Liver (tissue), 9 donors: ENCODE results near the gene DUT. TPM values are rescaled to one million over a fixed set of nuclear protein-coding genes. Genes with fewer than 3 reads are reported as not detected.

Experiments used
- DNase-seq: peaks from one replicate; pipeline ENCODE4 v3.0.0-alpha.2; 2017; ENCODE audit warnings: low spot score
- H3K27ac ChIP-seq, 2 donors: one replicate each; pipeline ENCODE4 v1.7.0; 2013; ENCODE audit warnings: inconsistent platforms in 2 of 2, low read length in 2 of 2, control low read depth in 1 of 2, low read depth in 1 of 2, mild to moderate bottlenecking in 1 of 2
- H3K27me3 ChIP-seq, 4 donors: one replicate each; pipeline versions ENCODE4 v1.6.1 to v1.7.0; 2013; ENCODE audit warnings: low read length in 3 of 4, inconsistent platforms in 1 of 4, mild to moderate bottlenecking in 1 of 4, moderate library complexity in 1 of 4; ENCODE audit not compliant: control insufficient read depth in 4 of 4, insufficient read depth in 4 of 4
- H3K36me3 ChIP-seq, 4 donors: one replicate each; pipeline versions ENCODE4 v1.6.1 to v1.7.0; 2013; ENCODE audit warnings: low read length in 3 of 4, mild to moderate bottlenecking in 3 of 4, low read depth in 1 of 4, moderate library complexity in 1 of 4; ENCODE audit not compliant: control insufficient read depth in 4 of 4, insufficient read depth in 3 of 4
- H3K4me1 ChIP-seq, 4 donors: one replicate each; pipeline versions ENCODE4 v1.6.1 to v1.7.0; 2013; ENCODE audit warnings: low read length in 3 of 4, mild to moderate bottlenecking in 3 of 4, moderate library complexity in 1 of 4; ENCODE audit not compliant: control insufficient read depth in 4 of 4, insufficient read depth in 4 of 4
- H3K4me3 ChIP-seq, 3 donors: one replicate each; pipeline versions ENCODE4 v1.6.1 to v1.7.0; 2013; ENCODE audit warnings: low read length in 3 of 3, control low read depth in 1 of 3, low read depth in 1 of 3, mild to moderate bottlenecking in 1 of 3
- H3K9ac ChIP-seq, 2 donors: one replicate each; pipeline ENCODE4 v1.7.0; 2013; ENCODE audit warnings: low read length in 2 of 2, mild to moderate bottlenecking in 2 of 2, moderate library complexity in 2 of 2, control low read depth in 1 of 2, low read depth in 1 of 2
- H3K9me3 ChIP-seq, 4 donors: one replicate each; pipeline versions ENCODE4 v1.6.1 to v1.7.0; 2013; ENCODE audit warnings: low read length in 3 of 4; ENCODE audit not compliant: control insufficient read depth in 4 of 4
- ATF3 ChIP-seq: IDR thresholded peaks from 2 replicates; pipeline ENCODE4 v1.6.1; 2016; ENCODE audit warnings: antibody characterized with exemption
- CTCF ChIP-seq: fragments of 150-350 bp; IDR thresholded peaks from 2 replicates; pipeline ENCODE4 v1.5.1; 2017; ENCODE audit warnings: improper control_type of control experiment, low read depth, low read length; ENCODE audit not compliant: missing input control
- EGR1 ChIP-seq, 2 donors: IDR thresholded peaks; 2 replicates each; pipeline ENCODE4 v1.6.1; 2016 to 2018; ENCODE audit warnings: antibody characterized with exemption in 2 of 2, low read depth in 2 of 2
- FOXA1 ChIP-seq: IDR thresholded peaks from 2 replicates; pipeline ENCODE4 v1.6.1; 2016; ENCODE audit warnings: antibody characterized with exemption
- FOXA2 ChIP-seq: IDR thresholded peaks from 2 replicates; pipeline ENCODE4 v1.6.1; 2016; ENCODE audit warnings: antibody characterized with exemption
- GABPA ChIP-seq, 2 donors: IDR thresholded peaks in 1 of 2; conservative IDR thresholded peaks in 1 of 2; 2 replicates each; pipeline ENCODE4 v1.6.1; 2016; ENCODE audit warnings: antibody characterized with exemption in 2 of 2, mild to moderate bottlenecking in 1 of 2, moderate library complexity in 1 of 2
- HNF4A ChIP-seq, 2 donors: conservative IDR thresholded peaks; 2 replicates each; pipeline ENCODE4 v1.6.1; 2016; ENCODE audit warnings: antibody characterized with exemption in 2 of 2, mild to moderate bottlenecking in 2 of 2
- HNF4G ChIP-seq: IDR thresholded peaks from 2 replicates; pipeline ENCODE4 v1.6.1; 2016; ENCODE audit warnings: antibody characterized with exemption
- JUND ChIP-seq, 2 donors: IDR thresholded peaks; 2 replicates each; pipeline ENCODE4 v1.6.1; 2016; ENCODE audit warnings: antibody characterized with exemption in 2 of 2
- MAX ChIP-seq: IDR thresholded peaks from 2 replicates; pipeline ENCODE4 v1.6.1; 2016; ENCODE audit warnings: antibody characterized with exemption
- NR2F2 ChIP-seq: IDR thresholded peaks from 2 replicates; pipeline ENCODE4 v1.6.1; 2016; ENCODE audit warnings: antibody characterized with exemption
- RAD21 ChIP-seq, 2 donors: IDR thresholded peaks; 2 replicates each; pipeline ENCODE4 v1.6.1; 2016; ENCODE audit warnings: antibody characterized with exemption in 2 of 2, mild to moderate bottlenecking in 2 of 2
- REST ChIP-seq: IDR thresholded peaks from 2 replicates; pipeline ENCODE4 v1.6.1; 2016; ENCODE audit warnings: antibody characterized with exemption, mild to moderate bottlenecking
- RXRA ChIP-seq, 2 donors: IDR thresholded peaks; 2 replicates each; pipeline ENCODE4 v1.6.1; 2017 to 2018; ENCODE audit warnings: antibody characterized with exemption in 2 of 2, mild to moderate bottlenecking in 1 of 2
- SP1 ChIP-seq: IDR thresholded peaks from 2 replicates; pipeline ENCODE4 v1.6.1; 2018; ENCODE audit warnings: antibody characterized with exemption, mild to moderate bottlenecking
- TAF1 ChIP-seq: conservative IDR thresholded peaks from 2 replicates; pipeline ENCODE4 v1.6.1; 2016; ENCODE audit warnings: antibody characterized with exemption, mild to moderate bottlenecking
- YY1 ChIP-seq: IDR thresholded peaks from 2 replicates; pipeline ENCODE4 v1.6.1; 2016; ENCODE audit warnings: antibody characterized with exemption, mild to moderate bottlenecking
- ZBTB33 ChIP-seq: IDR thresholded peaks from 2 replicates; pipeline ENCODE4 v1.6.1; 2016; ENCODE audit warnings: antibody characterized with exemption
- WGBS: extraction: QIAGEN DNeasy Blood & Tissue Kit; methylation state at CpG from one replicate; pipeline ENCODE4 v1.1.7; 2013; 5-methylcytosine and 5-hydroxymethylcytosine counted together
- polyA plus RNA-seq, 2 donors: library from polyadenylated mRNA; stranded (reverse) in 1 of 2; unstranded in 1 of 2; fragments of 200-250 nt in 1 of 2; fragments of >200 nt in 1 of 2; fragmentation: Nextera tagmentation in 1 of 2; extraction: Ambion mirVana in 1 of 2; gene quantifications; one replicate each; pipeline versions ENCODE4 v1.2.1 to v1.2.3, GENCODE V29; 2013 to 2015
- total RNA-seq, 2 donors: library from RNA; depleted of rRNA; stranded (reverse); fragments of >200 nt; gene quantifications; one replicate each; pipeline ENCODE4 v1.2.3, GENCODE V29; 2014
- donor health status: healthy.
- donor health status: healthy.
- donor health status: healthy.
- donor health status: healthy.
- donor health status: healthy.

Gene DUT
- total and polyA plus RNA-seq, 4 donors: 12.8 to 58.7 (median 35.1) TPM

GRCh38 chr15:48331796-48332641, 790 bp downstream of the DUT start:
- WGBS: 1% methylated on average over 64 of the region's 64 CpGs
- H3K27ac ChIP-seq: peak overlapping the region; percentile 88 to 95
- DNase-seq: peak; percentile 81
- H3K4me1 ChIP-seq: peaks cover 4 to 13% (median 10%) of the 10 kb centered on the region in 4 donors
- H3K9ac ChIP-seq: peak overlapping the region; percentile 30 to 60
- H3K27me3 ChIP-seq: no peaks in the 10 kb centered on the region
- TF ChIP-seq ATF3: no peak
- H3K36me3 ChIP-seq: peaks cover 0 to 19% (median 11%) of the 10 kb centered on the region in 4 donors
- peak overlapping the region; percentile 88 to 99 (median 94) for H3K4me3 ChIP-seq
- H3K9me3 ChIP-seq: no peaks in the 10 kb centered on the region

GRCh38 chr15:48332642-48333034, 1.4 kb downstream of the DUT start:
- Histone ChIP-seq H3K4me1 (peaks cover 4 to 13% (median 10%) of the 10 kb centered on the region in 4 donors), H3K9ac (no peak overlapping the region), H3K27ac (no peak overlapping the region), H3K9me3 (no peaks in the 10 kb centered on the region), H3K27me3 (no peaks in the 10 kb centered on the region), H3K4me3 (no peak overlapping the region), H3K36me3 (peaks cover 0 to 19% (median 12%) of the 10 kb centered on the region in 4 donors)
- TF ChIP-seq HNF4G: no peak
- TF ChIP-seq ZBTB33: no peak
- no peak for TF ChIP-seq RXRA (IDR thresholded peaks at IDR 0.05)
- no peak for TF ChIP-seq NR2F2
- no peak for TF ChIP-seq JUND (IDR thresholded peaks at IDR 0.05)
- no peak for TF ChIP-seq FOXA2
- TF ChIP-seq SP1: no peak
- no peak for TF ChIP-seq FOXA1
- no peak for TF ChIP-seq RAD21 (IDR thresholded peaks at IDR 0.05)
- TF ChIP-seq HNF4A (conservative IDR thresholded peaks at IDR 0.05): no peak
- no peak for TF ChIP-seq GABPA (IDR thresholded peaks at IDR 0.05 in 1 of 2, conservative IDR thresholded peaks at IDR 0.05 in 1 of 2)
- TF ChIP-seq REST: no peak
- no peak for TF ChIP-seq ATF3
- no peak for TF ChIP-seq MAX
- TF ChIP-seq TAF1: no peak
- TF ChIP-seq CTCF: no peak
- no peak for TF ChIP-seq YY1
- TF ChIP-seq EGR1 (IDR thresholded peaks at IDR 0.05; ENCODE audit: low read depth in 2 of 2): no peak
- 65% methylated on average over 9 of the region's 9 CpGs for WGBS
- DNase-seq: no peak
